Lower leg skin (tissue), 4 donors: ENCODE measurements around the gene CTNNA2. TPM values are rescaled to one million over a fixed set of nuclear protein-coding genes. Genes with fewer than 3 reads are reported as not detected.

Experiments used
- DNase-seq, 2 donors: peaks; one replicate each; pipeline ENCODE4 v3.0.0-alpha.2; 2019; ENCODE audit warnings: low spot score in 2 of 2
- H3K4me3 ChIP-seq: fragments of 200-600 bp; sonication (generic); 2 replicates; pipeline ENCODE4 v1.5.1; 2017; ENCODE audit warnings: mild to moderate bottlenecking, low read depth; ENCODE audit not compliant: poor library complexity, severe bottlenecking
- POLR2A ChIP-seq, 2 donors: fragments of 450-650 bp; IDR thresholded peaks; one replicate each; pipeline ENCODE4 v1.6.1; 2016 to 2017; ENCODE audit warnings: antibody characterized with exemption in 2 of 2, mild to moderate bottlenecking in 1 of 2, moderate library complexity in 1 of 2
- WGBS, 2 donors: methylation state at CpG; one replicate each; pipeline ENCODE4 v1.1.5; 2018; 5-methylcytosine and 5-hydroxymethylcytosine counted together
- intact Hi-C: fragments of 100-400 bp; cut with DNase I; formaldehyde crosslinking; loops from one replicate; pipeline ENCODE4 v1.15.0; 2023; ENCODE audit warnings: low total_unique reads
- total RNA-seq, 4 donors: library from RNA; depleted of rRNA; stranded (reverse); fragments of >200 nt; gene quantifications; one replicate each; pipeline ENCODE4 v1.1.0, GENCODE V29; 2016
- TF ChIP-seq, protein P1 (sequence below), 3 donors: fragments of 450-650 bp; IDR thresholded peaks; one replicate each; pipeline ENCODE4 v1.5.1; 2016; ENCODE audit warnings: antibody characterized with exemption in 3 of 3, mild to moderate bottlenecking in 3 of 3, moderate library complexity in 2 of 3

The CTNNA2 gene
- total RNA-seq, 4 donors from 2014 or later, result not detected

DNA sequence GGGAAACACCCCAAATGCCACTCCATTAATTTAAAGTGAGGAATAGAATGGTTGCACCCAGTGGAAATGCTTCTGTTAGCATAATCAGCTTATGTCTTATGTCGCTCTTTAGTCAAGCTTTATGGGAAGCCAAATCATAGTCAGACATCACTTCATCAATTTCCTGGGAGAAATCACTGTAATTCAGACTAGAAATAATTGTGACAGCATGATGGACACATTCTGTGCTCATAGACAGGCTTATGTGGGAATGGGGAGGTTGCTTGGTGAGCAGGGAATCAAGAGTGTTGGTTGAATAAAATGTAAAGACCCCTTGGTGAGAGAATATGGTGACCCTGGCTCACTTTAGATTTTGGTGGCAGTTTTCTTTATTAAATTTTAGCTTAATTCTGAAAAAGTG, 174.0 kb downstream of the CTNNA2 start:
- no peak for DNase-seq
- no peak for TF ChIP-seq POLR2A (IDR thresholded peaks at IDR 0.05)
- TF ChIP-seq, protein P1, sequence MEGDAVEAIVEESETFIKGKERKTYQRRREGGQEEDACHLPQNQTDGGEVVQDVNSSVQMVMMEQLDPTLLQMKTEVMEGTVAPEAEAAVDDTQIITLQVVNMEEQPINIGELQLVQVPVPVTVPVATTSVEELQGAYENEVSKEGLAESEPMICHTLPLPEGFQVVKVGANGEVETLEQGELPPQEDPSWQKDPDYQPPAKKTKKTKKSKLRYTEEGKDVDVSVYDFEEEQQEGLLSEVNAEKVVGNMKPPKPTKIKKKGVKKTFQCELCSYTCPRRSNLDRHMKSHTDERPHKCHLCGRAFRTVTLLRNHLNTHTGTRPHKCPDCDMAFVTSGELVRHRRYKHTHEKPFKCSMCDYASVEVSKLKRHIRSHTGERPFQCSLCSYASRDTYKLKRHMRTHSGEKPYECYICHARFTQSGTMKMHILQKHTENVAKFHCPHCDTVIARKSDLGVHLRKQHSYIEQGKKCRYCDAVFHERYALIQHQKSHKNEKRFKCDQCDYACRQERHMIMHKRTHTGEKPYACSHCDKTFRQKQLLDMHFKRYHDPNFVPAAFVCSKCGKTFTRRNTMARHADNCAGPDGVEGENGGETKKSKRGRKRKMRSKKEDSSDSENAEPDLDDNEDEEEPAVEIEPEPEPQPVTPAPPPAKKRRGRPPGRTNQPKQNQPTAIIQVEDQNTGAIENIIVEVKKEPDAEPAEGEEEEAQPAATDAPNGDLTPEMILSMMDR (IDR thresholded peaks at IDR 0.05), result no peak
- intact Hi-C loops, result no loop called here
- no peak overlapping the region for H3K4me3 ChIP-seq
- 81 to 97% methylated on average over 1 of the region's 1 CpG for WGBS, 2 donors

DNA sequence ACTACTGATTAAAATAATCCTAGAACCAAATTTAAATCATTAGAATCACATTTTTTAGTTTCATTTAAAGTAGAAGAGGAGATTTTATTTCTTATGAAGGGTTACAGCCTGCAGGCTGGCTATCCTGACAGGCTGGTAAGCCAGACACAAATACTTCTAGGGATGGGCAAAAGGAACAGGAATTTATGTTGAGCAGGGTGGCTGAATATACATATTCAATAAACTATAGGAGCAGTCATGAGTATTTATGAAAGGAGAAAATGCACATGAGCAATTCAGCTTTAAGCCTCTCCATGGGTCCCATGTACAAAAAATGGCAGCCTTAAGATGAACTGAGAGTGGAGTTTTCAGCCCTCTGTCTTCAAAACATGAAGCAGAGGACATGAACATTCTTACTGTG, 182.4 kb downstream of the CTNNA2 start:
- DNase-seq, result no peak
- intact Hi-C loops, result no loop called here
- no peak for TF ChIP-seq POLR2A (IDR thresholded peaks at IDR 0.05)
- TF ChIP-seq, protein P1 (IDR thresholded peaks at IDR 0.05), result no peak
- H3K4me3 ChIP-seq, result no peak overlapping the region

DNA sequence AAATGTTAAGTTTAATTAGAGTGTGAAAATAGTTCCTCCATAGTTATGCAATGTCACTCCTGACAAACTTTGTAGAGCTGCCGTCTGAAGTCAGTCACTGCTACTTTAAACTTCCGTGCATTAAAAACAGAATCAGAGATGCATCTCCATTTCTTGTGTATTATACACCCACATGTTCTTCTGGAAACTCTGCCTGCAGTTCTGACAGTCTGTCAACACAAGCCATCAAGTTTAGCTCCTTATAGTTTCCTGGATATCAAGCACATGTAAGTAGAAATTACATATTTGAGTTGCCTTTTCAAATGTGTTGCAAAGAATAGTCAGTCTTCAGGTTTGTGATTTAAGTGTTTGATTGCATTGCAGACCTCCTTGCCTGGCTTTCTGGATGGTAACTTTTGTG, 184.3 kb downstream of the CTNNA2 start:
- WGBS, 2 donors, result 80 to 83% methylated on average over 2 of the region's 2 CpGs
- DNase-seq, result no peak
- intact Hi-C loops, result no loop called here
- TF ChIP-seq, protein P1 (IDR thresholded peaks at IDR 0.05), result no peak
- TF ChIP-seq POLR2A (IDR thresholded peaks at IDR 0.05), result no peak
- H3K4me3 ChIP-seq, result no peak overlapping the region

DNA sequence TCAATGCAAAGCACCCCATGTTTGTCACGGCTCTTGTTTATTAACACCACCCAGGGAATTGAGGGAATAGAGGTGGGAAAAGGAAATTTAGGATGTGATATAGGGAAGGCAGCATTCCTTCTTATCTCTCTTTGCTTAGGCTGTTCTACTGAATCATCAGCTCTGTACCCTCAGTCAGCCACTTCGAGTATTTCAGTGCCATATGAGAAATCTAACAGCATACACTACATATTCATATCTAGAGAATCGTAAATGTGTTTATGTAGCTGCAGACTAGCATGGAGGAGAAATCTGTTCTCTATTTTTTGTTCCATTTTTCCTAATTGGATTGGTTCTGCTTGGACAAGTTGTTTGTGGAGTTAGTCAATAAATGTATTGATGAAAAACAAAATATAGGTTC, 187.8 kb downstream of the CTNNA2 start:
- intact Hi-C loops, result no loop called here
- no peak for TF ChIP-seq POLR2A (IDR thresholded peaks at IDR 0.05)
- TF ChIP-seq, protein P1 (IDR thresholded peaks at IDR 0.05), result no peak
- no peak overlapping the region for H3K4me3 ChIP-seq
- no peak for DNase-seq
- WGBS, 2 donors, result 56 to 57% methylated on average over 3 of the region's 3 CpGs

DNA sequence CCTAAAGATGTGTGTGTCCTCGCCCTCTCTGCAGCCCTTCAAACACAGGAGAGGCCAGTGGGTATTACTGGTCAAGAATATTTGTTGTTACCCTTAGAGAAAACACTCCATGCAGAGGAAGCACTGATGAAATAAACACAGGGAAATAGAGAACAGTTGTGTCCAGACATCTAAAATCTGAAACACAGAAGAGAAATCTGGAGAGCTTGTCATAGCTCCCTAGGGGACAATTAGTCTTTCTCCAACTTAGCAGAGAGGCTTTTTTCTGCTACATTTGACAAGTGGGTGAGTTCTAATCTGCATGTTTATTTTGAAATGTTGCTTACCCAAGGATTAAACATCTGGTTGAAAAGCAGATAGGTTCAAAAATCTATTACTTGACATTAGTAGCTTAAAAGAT, 190.1 kb downstream of the CTNNA2 start:
- DNase-seq, result no peak
- intact Hi-C loops, result no loop called here
- no peak overlapping the region for H3K4me3 ChIP-seq
- TF ChIP-seq, protein P1 (IDR thresholded peaks at IDR 0.05), result no peak
- TF ChIP-seq POLR2A (IDR thresholded peaks at IDR 0.05), result no peak
- 18 to 46% methylated on average over 1 of the region's 1 CpG for WGBS, 2 donors

DNA sequence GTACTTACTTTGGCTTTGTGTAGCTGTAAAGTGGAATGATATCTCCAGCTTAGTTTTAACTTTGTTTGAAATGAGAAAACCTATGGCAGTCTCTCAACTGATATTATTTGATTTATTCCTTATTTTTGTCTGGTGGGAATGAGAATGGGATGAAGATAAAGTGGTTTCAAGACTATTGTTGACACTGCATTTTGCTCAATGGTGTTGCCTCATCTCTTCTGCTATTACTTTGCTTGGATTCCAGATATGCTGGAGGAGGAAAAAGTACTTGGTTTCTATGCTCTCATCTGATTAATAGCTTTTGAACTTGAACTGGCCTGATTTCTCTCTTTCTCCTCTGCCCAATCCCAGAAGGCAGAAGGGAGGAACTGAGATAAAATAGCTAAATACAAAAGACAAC, 198.2 kb downstream of the CTNNA2 start:
- DNase-seq, result no peak
- H3K4me3 ChIP-seq, result no peak overlapping the region
- intact Hi-C loops, result no loop called here
- TF ChIP-seq POLR2A (IDR thresholded peaks at IDR 0.05), result no peak
- TF ChIP-seq, protein P1 (IDR thresholded peaks at IDR 0.05), result no peak
